NCI-H1694 (cell line): ENCODE data around the gene LDLR.
A peak's percentile ranks its signal among the peaks of the same experiment; 100 is the strongest.
"Not testable (repeated sequence)": the region's sequence is repeated elsewhere in the genome, so short reads cannot be mapped to it uniquely, and the experiment has no call there.

ENCODE experiments used
- DNase-seq: peaks from one replicate; lab custom pipeline; 2025; lab: John Stamatoyannopoulos, UW

Gene LDLR

GRCh38 chr19:11105014-11105636, 15.9 kb downstream of the LDLR start:
- no peak for DNase-seq

- DNase-seq, result no peak
These were observed 17.2 kb downstream of the LDLR start for GRCh38 chr19:11106477-11106876.

DNA sequence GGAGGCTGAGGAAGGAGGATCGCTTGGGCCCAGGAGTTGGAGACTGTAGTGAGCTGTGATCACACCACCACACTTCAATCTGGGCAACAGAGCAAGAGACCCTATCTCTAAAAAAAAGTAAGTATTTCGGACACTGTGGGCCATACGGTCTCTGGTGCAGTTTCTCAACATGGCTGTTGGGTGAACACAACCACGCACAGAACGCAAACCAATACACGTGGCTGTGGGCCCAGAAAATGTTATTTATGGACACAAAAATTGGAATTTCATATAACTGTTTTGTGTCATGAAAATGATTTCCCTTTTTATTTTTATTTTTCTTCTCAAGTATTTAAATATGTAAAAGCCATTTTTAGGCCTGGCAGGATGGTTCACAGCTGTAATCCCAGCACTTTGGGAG, 19.5 kb downstream of the LDLR start:
- no peak for DNase-seq

DNA sequence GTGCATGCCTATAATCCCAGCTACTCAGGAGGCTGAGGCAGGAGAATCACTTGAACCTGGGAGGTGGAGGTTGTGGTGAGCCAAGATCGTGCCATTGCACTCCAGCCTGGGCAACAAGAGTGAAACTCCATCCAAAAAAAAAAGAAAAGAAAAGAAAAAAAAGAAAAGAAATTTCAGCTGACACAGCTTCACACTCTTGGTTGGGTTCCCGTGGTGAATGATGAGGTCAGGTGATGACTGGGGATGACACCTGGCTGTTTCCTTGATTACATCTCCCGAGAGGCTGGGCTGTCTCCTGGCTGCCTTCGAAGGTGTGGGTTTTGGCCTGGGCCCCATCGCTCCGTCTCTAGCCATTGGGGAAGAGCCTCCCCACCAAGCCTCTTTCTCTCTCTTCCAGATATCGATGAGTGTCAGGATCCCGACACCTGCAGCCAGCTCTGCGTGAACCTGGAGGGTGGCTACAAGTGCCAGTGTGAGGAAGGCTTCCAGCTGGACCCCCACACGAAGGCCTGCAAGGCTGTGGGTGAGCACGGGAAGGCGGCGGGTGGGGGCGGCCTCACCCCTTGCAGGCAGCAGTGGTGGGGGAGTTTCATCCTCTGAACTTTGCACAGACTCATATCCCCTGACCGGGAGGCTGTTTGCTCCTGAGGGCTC, 22.0 kb downstream of the LDLR start:
- no peak for DNase-seq

- DNase-seq, result no peak
These were observed 22.5 kb downstream of the LDLR start for GRCh38 chr19:11111771-11112144.

DNA sequence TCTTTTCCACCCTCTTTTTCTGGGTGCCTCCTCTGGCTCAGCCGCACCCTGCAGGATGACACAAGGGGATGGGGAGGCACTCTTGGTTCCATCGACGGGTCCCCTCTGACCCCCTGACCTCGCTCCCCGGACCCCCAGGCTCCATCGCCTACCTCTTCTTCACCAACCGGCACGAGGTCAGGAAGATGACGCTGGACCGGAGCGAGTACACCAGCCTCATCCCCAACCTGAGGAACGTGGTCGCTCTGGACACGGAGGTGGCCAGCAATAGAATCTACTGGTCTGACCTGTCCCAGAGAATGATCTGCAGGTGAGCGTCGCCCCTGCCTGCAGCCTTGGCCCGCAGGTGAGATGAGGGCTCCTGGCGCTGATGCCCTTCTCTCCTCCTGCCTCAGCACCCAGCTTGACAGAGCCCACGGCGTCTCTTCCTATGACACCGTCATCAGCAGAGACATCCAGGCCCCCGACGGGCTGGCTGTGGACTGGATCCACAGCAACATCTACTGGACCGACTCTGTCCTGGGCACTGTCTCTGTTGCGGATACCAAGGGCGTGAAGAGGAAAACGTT, 24.0 kb downstream of the LDLR start:
- DNase-seq, result no peak

DNA sequence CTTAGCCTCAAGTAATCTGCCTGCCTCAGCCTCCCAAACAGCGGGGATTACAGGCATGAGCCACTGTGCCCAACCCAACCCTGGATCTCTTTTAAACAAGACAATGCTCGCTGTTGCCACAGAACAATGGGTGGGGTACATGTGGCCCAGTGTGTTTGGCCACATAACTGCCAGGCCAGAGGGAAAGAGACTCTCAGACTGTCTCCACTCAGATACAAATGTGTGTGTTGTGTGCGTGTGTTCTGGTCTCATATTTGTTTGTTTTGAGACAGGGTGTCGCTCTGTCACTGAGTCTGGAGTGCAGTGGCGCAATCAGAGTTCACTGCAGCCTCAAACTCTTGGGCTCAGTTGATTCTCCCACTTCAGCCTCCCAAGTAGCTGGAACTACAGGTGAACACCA, 25.8 kb downstream of the LDLR start:
- DNase-seq, result no peak

- DNase-seq, result no peak
These were observed 26.7 kb downstream of the LDLR start for GRCh38 chr19:11115895-11116446.

DNA sequence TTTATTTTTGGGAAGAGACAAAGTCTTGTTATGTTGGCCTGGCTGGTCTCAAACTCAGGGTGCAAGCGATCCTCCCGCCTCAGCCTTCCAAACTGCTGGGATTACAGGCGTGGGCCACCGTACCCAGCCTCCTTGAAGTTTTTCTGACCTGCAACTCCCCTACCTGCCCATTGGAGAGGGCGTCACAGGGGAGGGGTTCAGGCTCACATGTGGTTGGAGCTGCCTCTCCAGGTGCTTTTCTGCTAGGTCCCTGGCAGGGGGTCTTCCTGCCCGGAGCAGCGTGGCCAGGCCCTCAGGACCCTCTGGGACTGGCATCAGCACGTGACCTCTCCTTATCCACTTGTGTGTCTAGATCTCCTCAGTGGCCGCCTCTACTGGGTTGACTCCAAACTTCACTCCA, 27.2 kb downstream of the LDLR start:
- no peak for DNase-seq

- not testable (repeated sequence) for DNase-seq
These were observed 32.7 kb downstream of the LDLR start for GRCh38 chr19:11121963-11122362.

DNA sequence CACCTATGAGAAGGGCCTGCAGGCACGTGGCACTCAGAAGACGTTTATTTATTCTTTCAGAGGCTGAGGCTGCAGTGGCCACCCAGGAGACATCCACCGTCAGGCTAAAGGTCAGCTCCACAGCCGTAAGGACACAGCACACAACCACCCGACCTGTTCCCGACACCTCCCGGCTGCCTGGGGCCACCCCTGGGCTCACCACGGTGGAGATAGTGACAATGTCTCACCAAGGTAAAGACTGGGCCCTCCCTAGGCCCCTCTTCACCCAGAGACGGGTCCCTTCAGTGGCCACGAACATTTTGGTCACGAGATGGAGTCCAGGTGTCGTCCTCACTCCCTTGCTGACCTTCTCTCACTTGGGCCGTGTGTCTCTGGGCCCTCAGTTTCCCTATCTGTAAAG, 33.9 kb downstream of the LDLR start:
- DNase-seq, result no peak

DNA sequence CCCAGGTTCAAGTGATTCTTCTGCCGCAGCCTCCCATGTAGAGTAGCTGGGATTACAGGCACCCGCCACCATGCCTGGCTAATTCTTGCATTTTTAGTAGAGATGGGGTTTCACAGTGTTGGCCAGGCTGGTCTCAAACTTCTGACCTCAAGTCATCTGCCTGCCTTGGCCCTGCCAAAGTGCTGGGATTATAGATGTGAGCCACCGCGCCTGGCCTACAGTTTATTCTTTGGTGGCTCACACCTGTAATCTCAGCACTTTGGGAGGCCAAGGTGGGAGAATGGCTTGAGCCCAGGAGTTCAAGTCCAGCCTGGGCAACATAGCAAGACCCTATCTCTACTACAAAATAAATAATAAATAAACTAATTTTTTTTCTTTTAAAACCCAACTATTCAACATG, 34.9 kb downstream of the LDLR start:
- not testable (repeated sequence) for DNase-seq

DNA sequence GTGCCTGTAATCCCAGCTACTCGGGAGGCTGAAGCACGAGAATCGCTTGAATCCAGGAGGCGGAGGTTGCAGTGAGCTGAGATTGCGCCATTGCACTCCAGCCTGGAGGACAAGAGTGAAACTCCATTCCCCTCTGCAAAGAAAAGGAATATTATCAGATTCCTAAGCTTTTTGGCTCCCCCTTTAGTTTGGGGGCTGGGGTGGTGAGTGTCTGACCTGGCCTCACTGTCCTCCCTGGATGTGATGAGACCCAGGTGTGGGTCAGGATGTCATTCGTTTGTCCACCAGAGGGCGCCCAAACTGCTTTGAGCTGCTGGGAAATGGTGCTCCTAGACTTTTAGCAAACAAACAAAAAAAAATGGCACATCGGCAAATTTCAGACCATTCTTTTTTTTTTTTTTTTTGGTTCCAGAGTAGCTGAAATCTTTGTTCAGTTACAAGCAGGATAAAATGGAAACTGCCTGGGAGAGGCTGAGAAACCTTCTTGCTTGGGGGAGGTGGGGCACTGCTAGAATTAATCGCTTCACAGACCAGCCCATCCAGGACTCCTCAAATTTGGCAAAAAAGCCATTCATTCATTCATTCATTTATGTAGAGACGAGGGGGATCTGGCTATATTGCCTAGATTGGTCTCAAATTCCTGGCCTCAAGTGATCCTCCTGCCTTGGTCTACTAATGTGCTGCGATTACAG, 36.9 kb downstream of the LDLR start:
- peak; percentile 26 for DNase-seq

- DNase-seq, result no peak
These were observed 38.6 kb downstream of the LDLR start for GRCh38 chr19:11127905-11128304.

DNA sequence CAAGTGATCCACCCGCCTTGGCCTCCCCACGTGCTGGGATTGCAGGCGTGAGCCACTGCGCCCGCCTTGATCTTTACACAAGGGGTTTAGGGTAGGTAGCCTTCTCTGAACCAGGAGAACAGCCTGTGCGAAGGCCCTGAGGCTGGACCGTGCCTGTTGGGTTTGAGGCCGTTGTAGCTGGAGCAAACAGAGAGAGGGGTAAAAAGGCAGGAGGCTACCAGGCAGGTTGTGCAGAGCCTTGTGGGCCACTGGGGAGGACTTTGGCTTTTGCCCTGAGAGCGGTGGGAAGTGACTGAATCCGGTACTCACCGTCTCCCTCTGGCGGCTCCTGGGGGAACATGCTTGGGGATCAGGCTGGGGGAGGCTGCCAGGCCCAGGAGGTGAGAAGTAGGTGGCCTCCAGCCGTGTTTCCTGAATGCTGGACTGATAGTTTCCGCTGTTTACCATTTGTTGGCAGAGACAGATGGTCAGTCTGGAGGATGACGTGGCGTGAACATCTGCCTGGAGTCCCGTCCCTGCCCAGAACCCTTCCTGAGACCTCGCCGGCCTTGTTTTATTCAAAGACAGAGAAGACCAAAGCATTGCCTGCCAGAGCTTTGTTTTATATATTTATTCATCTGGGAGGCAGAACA, 41.7 kb downstream of the LDLR start:
- DNase-seq, result peak; percentile 43

GRCh38 chr19:11131471-11131870, 42.2 kb downstream of the LDLR start:
- DNase-seq, result no peak

DNA sequence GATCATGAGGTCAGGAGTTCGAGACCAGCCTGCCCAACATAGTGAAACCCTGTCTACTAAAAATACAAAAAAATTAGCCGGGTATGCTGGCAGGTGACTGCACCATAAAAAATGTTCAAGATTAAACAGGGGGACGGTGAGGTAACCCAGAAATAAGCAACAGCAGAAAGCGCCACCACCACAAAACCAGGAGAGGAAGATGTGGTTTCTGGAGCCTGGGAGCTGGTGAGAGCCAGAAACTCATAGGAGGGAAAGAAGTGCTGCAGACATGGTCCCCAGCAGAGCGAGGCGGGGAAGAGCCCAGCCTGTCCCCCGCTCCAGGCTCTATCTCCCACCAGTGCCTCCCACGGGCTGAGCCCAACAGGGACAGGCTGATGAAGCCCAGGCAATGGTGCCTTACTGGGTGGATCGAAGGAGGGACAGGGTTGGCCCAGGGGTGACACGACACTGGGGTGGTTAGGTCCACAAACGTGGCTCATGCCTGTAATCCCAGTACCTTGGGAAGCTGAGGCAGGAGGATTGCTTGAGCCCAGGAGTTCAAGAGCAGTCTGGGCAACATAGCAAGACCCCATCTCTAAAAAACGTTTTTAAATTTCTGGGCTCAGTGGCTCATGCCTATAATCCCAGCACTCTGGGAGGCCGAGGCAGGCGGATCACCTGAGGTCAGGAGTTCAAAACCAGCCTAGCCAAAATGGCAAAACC, 47.3 kb downstream of the LDLR start:
- DNase-seq, result no peak

DNA sequence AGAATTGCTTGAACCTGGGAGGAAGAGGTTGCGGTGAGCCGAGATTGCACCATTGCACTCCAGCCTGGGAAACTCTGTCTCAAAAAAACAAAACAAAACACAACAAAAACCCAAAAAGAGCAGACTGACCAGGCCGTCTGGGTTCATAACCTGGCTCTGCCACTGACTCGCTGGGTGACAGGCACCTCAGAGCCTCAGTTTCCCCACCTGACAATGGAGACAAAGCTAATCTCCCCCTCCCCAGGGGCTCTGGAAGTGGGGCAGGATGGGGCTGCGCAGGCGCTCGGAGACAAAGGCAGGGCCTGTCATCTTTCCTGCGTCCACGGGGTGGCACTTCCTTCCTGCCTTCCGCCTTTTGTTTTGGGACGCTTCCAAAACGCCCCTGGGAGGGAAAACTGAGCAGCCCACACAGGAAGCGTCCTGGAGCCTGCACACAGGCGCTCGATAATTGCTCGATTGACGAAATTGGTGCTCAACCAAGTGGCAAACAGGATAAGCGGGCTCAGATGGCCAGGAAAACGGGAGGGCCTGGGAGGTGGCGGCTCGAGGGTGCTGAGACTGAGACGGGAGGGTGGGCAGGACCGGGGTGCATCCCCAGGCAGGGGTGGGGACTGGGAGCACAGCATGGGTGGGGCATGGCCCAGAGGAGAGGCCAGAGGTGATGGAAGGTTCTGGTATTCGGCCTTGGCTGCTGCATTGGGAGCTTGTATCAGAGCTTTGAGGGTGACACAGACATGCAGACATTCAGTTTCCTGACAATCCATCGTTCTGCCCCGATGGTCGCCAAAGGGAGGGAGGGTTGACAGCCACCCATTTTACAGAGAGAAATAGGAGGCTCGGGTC, 48.5 kb downstream of the LDLR start:
- peak; percentile 58 for DNase-seq

DNA sequence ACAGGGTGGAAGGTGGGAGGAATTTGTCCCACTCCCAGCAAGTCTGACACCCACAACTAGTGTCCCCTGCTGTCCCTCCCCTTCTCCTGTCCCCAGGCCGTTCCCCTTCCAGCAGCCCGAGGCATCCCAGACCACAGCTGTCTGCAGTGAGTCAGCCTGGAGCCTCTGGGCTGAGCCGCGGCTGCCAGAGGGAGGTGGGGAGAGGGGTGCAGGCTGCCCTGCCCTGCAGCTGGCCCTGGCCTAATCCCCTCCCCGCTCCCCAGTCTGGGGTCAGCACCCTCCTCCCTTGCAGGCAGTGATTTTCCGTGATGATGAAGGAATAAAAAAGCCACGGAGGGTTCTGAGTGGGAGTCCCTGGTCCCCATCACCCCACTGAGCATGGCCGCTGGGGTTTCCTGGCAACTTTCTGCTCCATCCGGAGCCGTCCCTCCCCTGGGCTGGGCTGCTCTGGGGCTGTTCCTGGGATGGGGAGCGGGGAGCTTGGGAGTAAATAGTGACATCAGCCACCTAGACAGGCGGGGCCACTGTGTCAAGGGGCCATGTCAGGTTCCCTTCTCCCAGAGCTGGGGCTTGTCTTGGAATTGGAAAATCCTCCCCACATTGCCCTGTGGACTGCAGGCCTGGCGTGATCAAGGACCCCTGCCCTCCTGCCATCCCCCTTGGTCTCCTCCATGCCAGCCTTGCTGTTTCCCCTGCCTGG, 49.5 kb downstream of the LDLR start:
- DNase-seq, result no peak

- DNase-seq, result not testable (repeated sequence)
These were observed 50.8 kb downstream of the LDLR start for GRCh38 chr19:11140023-11140538.
